ENCODE results near the gene THOC6.

THOC6 gene

GRCh38 chr16:3026003-3026378 is 2.2 kb downstream of the THOC6 start:
- H3K4me1 ChIP-seq (ENCODE audit: control insufficient read depth, insufficient read depth, low read length, unreplicated experiment): peaks cover 10% of the 10 kb centered on the region
- no peak overlapping the region for H2AFZ ChIP-seq (ENCODE audit: low read length, unreplicated experiment)
- no peak overlapping the region for H3K4me3 ChIP-seq (ENCODE audit: low read depth, low read length)
- H3K36me3 ChIP-seq (ENCODE audit: insufficient read depth, low read length): no peaks in the 10 kb centered on the region
- H3K79me2 ChIP-seq (ENCODE audit: control insufficient read depth, insufficient read depth, low read length, unreplicated experiment): no peaks in the 10 kb centered on the region
- H3K27me3 ChIP-seq (ENCODE audit: insufficient read depth, low read length): no peaks in the 10 kb centered on the region
- H3K27ac ChIP-seq (ENCODE audit: low read depth, low read length): no peak overlapping the region

- H3K27me3 ChIP-seq (ENCODE audit: insufficient read depth, low read length): no peaks in the 10 kb centered on the region
- no peak overlapping the region for H2AFZ ChIP-seq (ENCODE audit: low read length, unreplicated experiment)
- no peak overlapping the region for H3K27ac ChIP-seq (ENCODE audit: low read depth, low read length)
- no peak overlapping the region for H3K4me3 ChIP-seq (ENCODE audit: low read depth, low read length)
- no peaks in the 10 kb centered on the region for H3K79me2 ChIP-seq (ENCODE audit: control insufficient read depth, insufficient read depth, low read length, unreplicated experiment)
- peaks cover 10% of the 10 kb centered on the region for H3K4me1 ChIP-seq (ENCODE audit: control insufficient read depth, insufficient read depth, low read length, unreplicated experiment)
- no peaks in the 10 kb centered on the region for H3K36me3 ChIP-seq (ENCODE audit: insufficient read depth, low read length)
Observed at GRCh38 chr16:3026609-3027488, 3.0 kb downstream of the THOC6 start.

GRCh38 chr16:3027489-3027795 is 3.6 kb downstream of the THOC6 start:
- H2AFZ ChIP-seq (ENCODE audit: low read length, unreplicated experiment): no peak overlapping the region
- H3K79me2 ChIP-seq (ENCODE audit: control insufficient read depth, insufficient read depth, low read length, unreplicated experiment): no peaks in the 10 kb centered on the region
- H3K4me3 ChIP-seq (ENCODE audit: low read depth, low read length): no peak overlapping the region
- no peak overlapping the region for H3K27ac ChIP-seq (ENCODE audit: low read depth, low read length)
- H3K4me1 ChIP-seq (ENCODE audit: control insufficient read depth, insufficient read depth, low read length, unreplicated experiment): peaks cover 10% of the 10 kb centered on the region
- no peaks in the 10 kb centered on the region for H3K36me3 ChIP-seq (ENCODE audit: insufficient read depth, low read length)
- peaks cover 4% of the 10 kb centered on the region for H3K27me3 ChIP-seq (ENCODE audit: insufficient read depth, low read length)

- Histone ChIP-seq H3K4me3 (ENCODE audit: low read depth, low read length) (no peak overlapping the region), H3K27me3 (ENCODE audit: insufficient read depth, low read length) (peaks cover 7% of the 10 kb centered on the region), H3K4me1 (ENCODE audit: control insufficient read depth, insufficient read depth, low read length, unreplicated experiment) (peaks cover 3% of the 10 kb centered on the region), H3K79me2 (ENCODE audit: control insufficient read depth, insufficient read depth, low read length, unreplicated experiment) (no peaks in the 10 kb centered on the region), H2AFZ (ENCODE audit: low read length, unreplicated experiment) (no peak overlapping the region), H3K36me3 (ENCODE audit: insufficient read depth, low read length) (no peaks in the 10 kb centered on the region), H3K27ac (ENCODE audit: low read depth, low read length) (no peak overlapping the region)
Observed at GRCh38 chr16:3027983-3028715, 4.3 kb downstream of the THOC6 start.

GRCh38 chr16:3028716-3029319 is 5.0 kb downstream of the THOC6 start:
- no peaks in the 10 kb centered on the region for H3K79me2 ChIP-seq (ENCODE audit: control insufficient read depth, insufficient read depth, low read length, unreplicated experiment)
- no peaks in the 10 kb centered on the region for H3K36me3 ChIP-seq (ENCODE audit: insufficient read depth, low read length)
- no peak overlapping the region for H2AFZ ChIP-seq (ENCODE audit: low read length, unreplicated experiment)
- no peak overlapping the region for H3K27ac ChIP-seq (ENCODE audit: low read depth, low read length)
- no peak overlapping the region for H3K4me3 ChIP-seq (ENCODE audit: low read depth, low read length)
- no peaks in the 10 kb centered on the region for H3K4me1 ChIP-seq (ENCODE audit: control insufficient read depth, insufficient read depth, low read length, unreplicated experiment)
- peaks cover 13% of the 10 kb centered on the region for H3K27me3 ChIP-seq (ENCODE audit: insufficient read depth, low read length)

GRCh38 chr16:3029491-3030221 is 5.8 kb downstream of the THOC6 start:
- H3K79me2 ChIP-seq (ENCODE audit: control insufficient read depth, insufficient read depth, low read length, unreplicated experiment): no peaks in the 10 kb centered on the region
- peaks cover 18% of the 10 kb centered on the region for H3K27me3 ChIP-seq (ENCODE audit: insufficient read depth, low read length)
- H3K27ac ChIP-seq (ENCODE audit: low read depth, low read length): no peak overlapping the region
- H3K4me1 ChIP-seq (ENCODE audit: control insufficient read depth, insufficient read depth, low read length, unreplicated experiment): no peaks in the 10 kb centered on the region
- H3K4me3 ChIP-seq (ENCODE audit: low read depth, low read length): no peak overlapping the region
- H2AFZ ChIP-seq (ENCODE audit: low read length, unreplicated experiment): no peak overlapping the region
- no peaks in the 10 kb centered on the region for H3K36me3 ChIP-seq (ENCODE audit: insufficient read depth, low read length)

- no peaks in the 10 kb centered on the region for H3K36me3 ChIP-seq (ENCODE audit: insufficient read depth, low read length)
- no peak overlapping the region for H2AFZ ChIP-seq (ENCODE audit: low read length, unreplicated experiment)
- no peak overlapping the region for H3K4me3 ChIP-seq (ENCODE audit: low read depth, low read length)
- H3K27ac ChIP-seq (ENCODE audit: low read depth, low read length): no peak overlapping the region
- no peaks in the 10 kb centered on the region for H3K4me1 ChIP-seq (ENCODE audit: control insufficient read depth, insufficient read depth, low read length, unreplicated experiment)
- no peaks in the 10 kb centered on the region for H3K79me2 ChIP-seq (ENCODE audit: control insufficient read depth, insufficient read depth, low read length, unreplicated experiment)
- H3K27me3 ChIP-seq (ENCODE audit: insufficient read depth, low read length): peaks cover 23% of the 10 kb centered on the region
Observed at GRCh38 chr16:3030222-3031212, 6.7 kb downstream of the THOC6 start.

- H3K4me1 ChIP-seq (ENCODE audit: control insufficient read depth, insufficient read depth, low read length, unreplicated experiment): no peaks in the 10 kb centered on the region
- peaks cover 44% of the 10 kb centered on the region for H3K27me3 ChIP-seq (ENCODE audit: insufficient read depth, low read length)
- no peak overlapping the region for H3K4me3 ChIP-seq (ENCODE audit: low read depth, low read length)
Observed at GRCh38 chr16:3032624-3033023, 8.8 kb downstream of the THOC6 start.

GRCh38 chr16:3035289-3035971 is 11.6 kb downstream of the THOC6 start:
- no peak overlapping the region for H3K27ac ChIP-seq (ENCODE audit: low read depth, low read length)
- no peaks in the 10 kb centered on the region for H3K4me1 ChIP-seq (ENCODE audit: control insufficient read depth, insufficient read depth, low read length, unreplicated experiment)
- H3K36me3 ChIP-seq (ENCODE audit: insufficient read depth, low read length): no peaks in the 10 kb centered on the region
- H2AFZ ChIP-seq (ENCODE audit: low read length, unreplicated experiment): no peak overlapping the region
- no peak overlapping the region for H3K4me3 ChIP-seq (ENCODE audit: low read depth, low read length)
- H3K79me2 ChIP-seq (ENCODE audit: control insufficient read depth, insufficient read depth, low read length, unreplicated experiment): no peaks in the 10 kb centered on the region
- H3K27me3 ChIP-seq (ENCODE audit: insufficient read depth, low read length): peaks cover 58% of the 10 kb centered on the region

More at GRCh38 chr16:3032624-3033023, 8.8 kb downstream of the THOC6 start:
- H3K79me2 ChIP-seq (ENCODE audit: control insufficient read depth, insufficient read depth, low read length, unreplicated experiment): no peaks in the 10 kb centered on the region
- H3K27ac ChIP-seq (ENCODE audit: low read depth, low read length): no peak overlapping the region
- H2AFZ ChIP-seq (ENCODE audit: low read length, unreplicated experiment): no peak overlapping the region
- H3K36me3 ChIP-seq (ENCODE audit: insufficient read depth, low read length): no peaks in the 10 kb centered on the region
